ENCODE results near the gene ZCCHC2.

ZCCHC2 gene

DNA sequence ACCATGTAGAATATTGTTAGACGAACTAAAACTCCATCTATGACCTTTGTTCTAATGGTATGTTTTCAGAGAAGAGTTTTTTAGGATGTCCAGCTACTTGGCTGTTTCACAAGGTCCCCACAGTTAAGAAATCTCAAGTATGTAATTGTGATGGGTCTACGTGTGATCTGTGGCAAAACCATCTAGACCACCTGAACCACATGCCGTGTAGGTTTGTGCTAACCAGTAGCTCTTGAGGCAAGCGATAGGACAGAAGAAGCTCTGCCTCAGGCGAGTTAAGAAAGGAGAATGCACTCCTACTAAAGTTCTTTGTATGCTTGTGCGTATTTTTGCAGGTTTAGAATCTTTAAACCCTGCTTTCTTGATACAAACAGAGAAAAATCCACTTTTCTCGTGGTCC lies 13.2 kb downstream of the ZCCHC2 start:
- Histone ChIP-seq H3K27me3 (replicated peaks; ENCODE audit: control insufficient read depth, insufficient read depth, low read length, poor library complexity, severe bottlenecking) (no peaks in the 10 kb centered on the region), H3K9me3 (ENCODE audit: control insufficient read depth, low read length) (no peaks in the 10 kb centered on the region), H3K36me3 (ENCODE audit: control insufficient read depth, insufficient read depth, low read length) (peaks cover 11% of the 10 kb centered on the region), H3K4me3 (ENCODE audit: insufficient read depth, low read depth, low read length, poor library complexity, severe bottlenecking) (no peak overlapping the region), H3K4me1 (ENCODE audit: control insufficient read depth, insufficient read depth, low read length, poor library complexity, severe bottlenecking) (no peaks in the 10 kb centered on the region), H3K27ac (ENCODE audit: insufficient read depth, low read length, poor library complexity, severe bottlenecking) (no peak overlapping the region)
- DNase-seq, result no peak

DNA sequence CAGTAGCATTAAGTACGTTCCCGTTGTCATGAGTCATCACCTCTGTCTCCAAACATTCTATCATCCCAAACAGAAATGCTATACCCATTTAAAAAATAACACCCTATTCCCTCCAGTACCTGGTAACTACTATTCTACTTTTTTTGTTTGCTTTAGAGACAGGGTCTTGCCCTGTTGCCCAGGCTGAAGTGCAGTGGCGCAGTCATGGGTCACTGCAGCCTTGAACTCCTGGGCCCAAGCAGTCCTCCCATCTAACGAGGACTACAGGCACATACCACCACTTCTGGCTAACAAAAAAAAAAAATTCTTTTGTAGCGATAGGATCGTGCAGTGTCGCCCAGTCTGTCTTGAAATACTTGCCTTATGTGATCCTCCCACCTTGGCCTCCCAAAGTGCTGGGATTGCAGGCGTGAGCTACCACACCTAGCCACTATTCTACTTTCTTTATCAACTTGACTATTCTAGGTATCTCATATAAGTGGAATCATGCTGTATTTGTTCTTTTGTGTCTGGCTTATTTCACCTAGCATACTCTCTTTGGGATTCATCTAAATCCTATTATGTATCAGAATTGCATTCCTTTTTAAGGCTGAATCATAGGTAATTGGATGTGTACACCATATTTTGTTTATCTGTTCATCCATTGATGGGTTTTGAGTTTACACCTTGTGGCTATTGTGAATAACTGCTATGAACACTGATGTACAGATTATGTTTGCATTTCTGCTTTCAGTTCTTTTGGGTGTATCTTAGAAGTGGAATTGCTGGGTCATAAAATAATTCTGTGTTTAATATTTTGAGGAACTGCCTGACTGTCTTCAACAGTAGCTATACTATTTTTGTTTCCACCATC lies 14.4 kb downstream of the ZCCHC2 start:
- peaks cover 15% of the 10 kb centered on the region for H3K36me3 ChIP-seq (ENCODE audit: control insufficient read depth, insufficient read depth, low read length)
- no peaks in the 10 kb centered on the region for H3K9me3 ChIP-seq (ENCODE audit: control insufficient read depth, low read length)
- no peak for DNase-seq
- H3K27me3 ChIP-seq (replicated peaks; ENCODE audit: control insufficient read depth, insufficient read depth, low read length, poor library complexity, severe bottlenecking), result no peaks in the 10 kb centered on the region
- no peaks in the 10 kb centered on the region for H3K4me1 ChIP-seq (ENCODE audit: control insufficient read depth, insufficient read depth, low read length, poor library complexity, severe bottlenecking)
- H3K4me3 ChIP-seq (ENCODE audit: insufficient read depth, low read depth, low read length, poor library complexity, severe bottlenecking), result no peak overlapping the region
- H3K27ac ChIP-seq (ENCODE audit: insufficient read depth, low read length, poor library complexity, severe bottlenecking), result no peak overlapping the region

DNA sequence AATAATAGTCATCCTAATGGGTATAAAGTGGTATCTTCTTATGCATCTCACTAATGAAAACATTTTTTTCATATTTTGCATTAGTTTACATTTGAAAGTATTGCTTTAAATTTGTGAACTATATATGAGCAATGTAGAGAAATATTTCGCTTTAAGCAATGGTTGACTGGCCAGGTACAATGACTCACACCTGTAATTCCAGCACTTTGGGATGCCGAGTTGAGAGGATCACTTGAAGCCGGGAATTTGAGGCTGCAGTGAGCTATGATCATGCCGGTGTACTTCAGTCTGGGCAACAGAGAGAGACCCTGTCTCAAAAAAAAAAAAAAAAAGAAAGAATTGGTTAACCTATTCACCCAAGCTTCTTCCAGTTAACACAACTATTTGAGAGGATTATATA lies 15.1 kb downstream of the ZCCHC2 start:
- H3K27ac ChIP-seq (ENCODE audit: insufficient read depth, low read length, poor library complexity, severe bottlenecking), result no peak overlapping the region
- H3K36me3 ChIP-seq (ENCODE audit: control insufficient read depth, insufficient read depth, low read length), result peaks cover 21% of the 10 kb centered on the region
- no peaks in the 10 kb centered on the region for H3K4me1 ChIP-seq (ENCODE audit: control insufficient read depth, insufficient read depth, low read length, poor library complexity, severe bottlenecking)
- no peak overlapping the region for H3K4me3 ChIP-seq (ENCODE audit: insufficient read depth, low read depth, low read length, poor library complexity, severe bottlenecking)
- DNase-seq, result no peak
- no peaks in the 10 kb centered on the region for H3K27me3 ChIP-seq (replicated peaks; ENCODE audit: control insufficient read depth, insufficient read depth, low read length, poor library complexity, severe bottlenecking)
- no peaks in the 10 kb centered on the region for H3K9me3 ChIP-seq (ENCODE audit: control insufficient read depth, low read length)

DNA sequence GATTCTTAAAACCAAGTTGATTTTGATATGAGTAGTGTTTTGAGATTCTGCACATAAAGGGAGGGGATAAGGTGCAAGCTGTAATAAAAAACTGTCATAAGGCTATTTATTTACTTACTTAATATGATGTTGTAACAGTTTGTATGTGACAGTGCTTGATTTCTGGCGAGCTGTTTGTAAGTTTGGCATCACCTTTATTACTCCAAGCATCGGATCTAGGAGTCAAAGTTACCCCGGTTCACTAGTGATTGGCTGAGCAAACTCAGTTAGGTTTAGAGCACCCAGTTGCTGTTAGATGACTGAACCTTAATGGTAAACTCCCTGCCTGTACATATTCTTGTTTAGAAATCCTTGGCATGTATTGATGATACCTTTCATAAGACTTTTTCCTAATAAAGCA lies 16.1 kb downstream of the ZCCHC2 start:
- Histone ChIP-seq H3K27me3 (replicated peaks; ENCODE audit: control insufficient read depth, insufficient read depth, low read length, poor library complexity, severe bottlenecking) (no peaks in the 10 kb centered on the region), H3K27ac (ENCODE audit: insufficient read depth, low read length, poor library complexity, severe bottlenecking) (no peak overlapping the region), H3K36me3 (ENCODE audit: control insufficient read depth, insufficient read depth, low read length) (peaks cover 31% of the 10 kb centered on the region), H3K4me3 (ENCODE audit: insufficient read depth, low read depth, low read length, poor library complexity, severe bottlenecking) (no peak overlapping the region), H3K4me1 (ENCODE audit: control insufficient read depth, insufficient read depth, low read length, poor library complexity, severe bottlenecking) (no peaks in the 10 kb centered on the region), H3K9me3 (ENCODE audit: control insufficient read depth, low read length) (no peaks in the 10 kb centered on the region)
- no peak for DNase-seq

DNA sequence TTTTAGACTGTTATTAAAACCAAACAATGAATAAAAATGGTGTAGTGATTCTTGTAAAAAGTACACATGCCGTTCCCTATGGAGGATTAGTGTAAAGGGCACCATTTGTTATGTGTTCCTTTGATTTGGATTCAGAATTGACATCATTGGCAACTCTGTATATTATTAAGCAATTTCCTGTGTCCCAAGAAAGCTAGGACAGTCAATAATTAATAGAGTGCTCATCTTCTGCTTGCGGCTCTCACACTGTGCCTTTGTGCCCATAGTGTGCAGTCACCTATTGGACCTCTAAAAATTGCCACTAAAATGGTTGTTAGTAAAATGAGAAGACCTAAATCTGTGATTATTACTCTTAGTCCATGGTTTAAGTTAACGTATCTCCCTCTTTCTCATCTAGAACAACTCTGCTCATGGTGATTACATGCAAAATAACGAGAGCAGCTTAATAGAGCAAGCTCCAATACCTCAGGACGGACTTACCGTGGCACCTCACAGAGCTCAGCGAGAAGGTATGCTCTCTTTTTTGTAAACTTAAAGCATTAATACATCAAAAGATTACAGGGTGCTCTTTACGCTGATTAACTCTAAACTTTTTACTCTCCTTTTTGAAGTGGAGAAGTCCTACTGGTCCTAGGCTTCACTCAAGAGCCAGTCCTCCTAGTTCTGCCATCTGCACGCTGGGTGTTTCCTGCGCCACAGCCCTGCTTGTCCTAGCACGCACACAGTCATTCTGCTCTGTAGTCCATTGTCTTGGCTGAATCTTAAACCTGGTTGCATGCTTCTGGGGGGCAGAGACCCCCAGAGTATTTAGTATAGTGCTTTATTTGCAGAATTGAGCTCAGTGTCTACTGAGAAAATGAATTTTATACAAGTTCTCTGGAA lies 16.7 kb downstream of the ZCCHC2 start:
- no peak overlapping the region for H3K27ac ChIP-seq (ENCODE audit: insufficient read depth, low read length, poor library complexity, severe bottlenecking)
- H3K9me3 ChIP-seq (ENCODE audit: control insufficient read depth, low read length), result no peaks in the 10 kb centered on the region
- no peaks in the 10 kb centered on the region for H3K27me3 ChIP-seq (replicated peaks; ENCODE audit: control insufficient read depth, insufficient read depth, low read length, poor library complexity, severe bottlenecking)
- no peak overlapping the region for H3K4me3 ChIP-seq (ENCODE audit: insufficient read depth, low read depth, low read length, poor library complexity, severe bottlenecking)
- peaks cover 37% of the 10 kb centered on the region for H3K36me3 ChIP-seq (ENCODE audit: control insufficient read depth, insufficient read depth, low read length)
- DNase-seq, result no peak
- H3K4me1 ChIP-seq (ENCODE audit: control insufficient read depth, insufficient read depth, low read length, poor library complexity, severe bottlenecking), result no peaks in the 10 kb centered on the region

DNA sequence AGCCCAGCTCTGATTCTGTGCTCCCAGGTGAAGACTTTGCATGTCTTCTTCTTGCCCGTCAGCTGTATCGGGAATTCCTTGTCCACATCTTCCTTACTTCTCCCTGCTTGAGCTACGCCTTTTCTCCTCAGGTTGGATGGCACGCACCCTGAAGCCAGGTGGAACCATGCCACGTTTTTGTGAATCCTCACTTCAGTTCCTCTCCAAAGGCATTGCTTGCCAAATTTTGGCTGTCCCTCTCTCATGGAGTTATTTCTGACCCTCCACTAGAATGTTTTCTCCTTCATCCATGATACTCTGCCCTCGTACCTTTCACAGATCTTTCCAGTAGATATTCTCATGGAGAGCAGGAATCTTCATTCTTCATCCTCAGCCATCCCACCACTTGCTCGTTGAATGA lies 20.2 kb downstream of the ZCCHC2 start:
- H3K4me1 ChIP-seq (ENCODE audit: control insufficient read depth, insufficient read depth, low read length, poor library complexity, severe bottlenecking), result no peaks in the 10 kb centered on the region
- H3K4me3 ChIP-seq (ENCODE audit: insufficient read depth, low read depth, low read length, poor library complexity, severe bottlenecking), result no peak overlapping the region
- peaks cover 66% of the 10 kb centered on the region for H3K36me3 ChIP-seq (ENCODE audit: control insufficient read depth, insufficient read depth, low read length)

DNA sequence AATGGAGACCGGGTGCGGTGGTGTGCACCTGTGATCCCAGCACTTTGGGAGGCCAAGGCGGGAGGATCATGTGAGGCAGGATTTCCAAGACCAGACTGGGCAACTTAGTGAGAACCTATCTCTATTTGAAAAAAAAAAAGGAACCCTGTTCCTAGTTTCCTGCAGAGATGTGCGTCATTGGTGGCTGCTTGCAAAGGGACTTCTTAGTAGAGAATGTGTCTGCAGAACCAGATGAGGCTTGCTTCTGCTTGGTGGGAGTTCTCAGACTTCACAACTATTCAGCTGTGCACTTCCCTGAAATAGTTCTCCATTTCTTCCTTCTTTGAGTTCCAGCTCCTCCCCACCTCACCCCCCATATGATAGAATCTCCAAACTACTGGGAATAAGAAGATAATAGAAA lies 22.3 kb downstream of the ZCCHC2 start:
- H3K27me3 ChIP-seq (replicated peaks; ENCODE audit: control insufficient read depth, insufficient read depth, low read length, poor library complexity, severe bottlenecking), result no peaks in the 10 kb centered on the region
- no peak for DNase-seq
- no peak overlapping the region for H3K4me3 ChIP-seq (ENCODE audit: insufficient read depth, low read depth, low read length, poor library complexity, severe bottlenecking)
- H3K36me3 ChIP-seq (ENCODE audit: control insufficient read depth, insufficient read depth, low read length), result peaks cover 69% of the 10 kb centered on the region
- no peak overlapping the region for H3K27ac ChIP-seq (ENCODE audit: insufficient read depth, low read length, poor library complexity, severe bottlenecking)
- H3K9me3 ChIP-seq (ENCODE audit: control insufficient read depth, low read length), result no peaks in the 10 kb centered on the region
- H3K4me1 ChIP-seq (ENCODE audit: control insufficient read depth, insufficient read depth, low read length, poor library complexity, severe bottlenecking), result no peaks in the 10 kb centered on the region

More for the DNA sequence above, 20.2 kb downstream of the ZCCHC2 start:
- H3K27me3 ChIP-seq (replicated peaks; ENCODE audit: control insufficient read depth, insufficient read depth, low read length, poor library complexity, severe bottlenecking), result no peaks in the 10 kb centered on the region
- no peak for DNase-seq
- no peaks in the 10 kb centered on the region for H3K9me3 ChIP-seq (ENCODE audit: control insufficient read depth, low read length)
- no peak overlapping the region for H3K27ac ChIP-seq (ENCODE audit: insufficient read depth, low read length, poor library complexity, severe bottlenecking)

DNA sequence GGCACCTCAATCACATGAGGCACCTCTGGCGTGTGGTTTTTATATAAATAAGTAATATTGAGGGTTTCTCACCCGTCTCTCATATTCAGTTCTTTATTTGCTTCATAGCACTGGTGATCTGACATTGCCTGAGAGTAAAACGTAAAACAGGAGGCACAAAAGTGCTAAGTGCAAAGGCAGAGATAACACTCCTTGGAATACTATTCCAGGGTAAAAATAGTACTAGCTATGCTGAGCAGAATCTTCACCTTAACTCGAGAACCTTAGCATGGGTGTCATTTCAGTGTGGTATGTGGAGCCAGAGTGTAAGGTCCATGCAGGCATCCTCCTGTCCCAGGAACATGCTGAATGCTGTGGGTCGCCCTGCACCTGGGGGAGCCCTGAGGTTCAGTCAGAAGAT lies 26.9 kb downstream of the ZCCHC2 start:
- peaks cover 57% of the 10 kb centered on the region for H3K36me3 ChIP-seq (ENCODE audit: control insufficient read depth, insufficient read depth, low read length)
- H3K27me3 ChIP-seq (replicated peaks; ENCODE audit: control insufficient read depth, insufficient read depth, low read length, poor library complexity, severe bottlenecking), result no peaks in the 10 kb centered on the region
- no peaks in the 10 kb centered on the region for H3K9me3 ChIP-seq (ENCODE audit: control insufficient read depth, low read length)
- H3K27ac ChIP-seq (ENCODE audit: insufficient read depth, low read length, poor library complexity, severe bottlenecking), result no peak overlapping the region
- H3K4me1 ChIP-seq (ENCODE audit: control insufficient read depth, insufficient read depth, low read length, poor library complexity, severe bottlenecking), result no peaks in the 10 kb centered on the region
- DNase-seq, result no peak
- H3K4me3 ChIP-seq (ENCODE audit: insufficient read depth, low read depth, low read length, poor library complexity, severe bottlenecking), result no peak overlapping the region

DNA sequence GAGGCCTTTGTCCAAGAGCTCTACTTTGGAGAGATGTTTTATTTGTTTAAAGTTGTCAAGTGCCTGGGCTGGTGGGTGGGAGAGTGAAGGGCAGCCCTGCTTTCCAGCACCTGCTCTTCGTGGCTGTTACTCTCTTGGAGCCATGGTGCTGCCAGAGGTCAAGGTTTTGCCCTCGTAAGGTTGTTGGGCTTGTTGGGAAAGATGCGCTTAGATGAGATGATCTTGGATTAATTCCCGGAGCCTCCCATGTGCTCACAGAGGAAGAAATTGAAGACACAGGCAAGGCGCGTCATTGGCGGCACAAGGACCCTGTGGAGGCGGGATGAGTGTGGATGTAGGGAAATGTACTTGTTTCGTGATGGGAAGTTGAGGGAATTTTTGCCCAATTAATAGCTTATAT lies 27.9 kb downstream of the ZCCHC2 start:
- Histone ChIP-seq H3K4me1 (ENCODE audit: control insufficient read depth, insufficient read depth, low read length, poor library complexity, severe bottlenecking) (no peaks in the 10 kb centered on the region), H3K36me3 (ENCODE audit: control insufficient read depth, insufficient read depth, low read length) (peaks cover 47% of the 10 kb centered on the region)

DNA sequence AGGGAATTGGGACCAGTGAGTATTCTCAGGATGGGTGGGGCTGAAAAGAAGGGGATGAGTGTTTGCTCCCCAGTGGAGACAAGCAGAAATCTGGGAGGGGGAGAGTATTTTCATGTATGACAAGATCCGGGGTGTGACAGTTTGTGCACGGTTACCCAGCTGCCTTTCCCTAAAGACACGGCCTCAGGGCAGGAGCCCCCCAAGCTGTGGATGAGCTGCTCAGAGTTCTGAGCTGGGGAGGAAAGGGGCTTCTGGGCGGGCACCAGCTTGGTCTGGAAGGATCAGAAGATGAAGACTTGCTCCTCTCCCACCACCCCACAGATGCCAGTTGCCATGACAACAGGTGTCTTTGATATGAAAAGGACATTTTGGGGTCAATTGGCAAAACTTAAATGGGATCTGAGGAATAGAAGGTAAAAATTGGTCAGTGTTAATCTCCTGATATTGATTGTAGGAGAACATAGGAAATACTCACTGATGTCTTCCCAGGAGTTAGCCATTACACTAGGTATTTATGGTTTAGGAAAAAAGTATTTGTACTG lies 29.2 kb downstream of the ZCCHC2 start:
- no peak for DNase-seq
- no peaks in the 10 kb centered on the region for H3K27me3 ChIP-seq (replicated peaks; ENCODE audit: control insufficient read depth, insufficient read depth, low read length, poor library complexity, severe bottlenecking)
- no peaks in the 10 kb centered on the region for H3K4me1 ChIP-seq (ENCODE audit: control insufficient read depth, insufficient read depth, low read length, poor library complexity, severe bottlenecking)
- H3K9me3 ChIP-seq (ENCODE audit: control insufficient read depth, low read length), result no peaks in the 10 kb centered on the region
- no peak overlapping the region for H3K27ac ChIP-seq (ENCODE audit: insufficient read depth, low read length, poor library complexity, severe bottlenecking)
- peaks cover 46% of the 10 kb centered on the region for H3K36me3 ChIP-seq (ENCODE audit: control insufficient read depth, insufficient read depth, low read length)
- H3K4me3 ChIP-seq (ENCODE audit: insufficient read depth, low read depth, low read length, poor library complexity, severe bottlenecking), result no peak overlapping the region

More for the DNA sequence above, 27.9 kb downstream of the ZCCHC2 start:
- no peaks in the 10 kb centered on the region for H3K9me3 ChIP-seq (ENCODE audit: control insufficient read depth, low read length)
- H3K27me3 ChIP-seq (replicated peaks; ENCODE audit: control insufficient read depth, insufficient read depth, low read length, poor library complexity, severe bottlenecking), result no peaks in the 10 kb centered on the region
- H3K27ac ChIP-seq (ENCODE audit: insufficient read depth, low read length, poor library complexity, severe bottlenecking), result no peak overlapping the region
- H3K4me3 ChIP-seq (ENCODE audit: insufficient read depth, low read depth, low read length, poor library complexity, severe bottlenecking), result no peak overlapping the region
- DNase-seq, result no peak

All from effector memory CD4-positive, alpha-beta T cell (primary cell).